Measurements from ENCODE around the gene NOP53.

DNA sequence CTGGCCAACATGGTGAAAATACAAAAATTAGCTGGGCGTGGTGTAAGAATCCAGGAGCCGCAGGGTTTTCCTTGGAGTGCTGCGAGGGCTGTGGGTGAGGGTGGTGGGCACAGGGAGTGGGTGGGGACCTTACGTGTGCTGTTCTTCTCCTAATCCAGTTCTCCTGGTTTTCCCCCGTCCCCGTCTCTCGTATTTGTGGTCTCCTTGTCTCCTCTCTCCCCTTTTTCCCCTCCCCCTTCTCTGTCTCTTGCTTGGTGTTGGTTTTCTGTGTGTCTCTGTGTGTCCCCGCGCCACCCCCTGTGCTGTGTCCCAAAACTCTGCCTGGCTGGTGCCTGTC, 34.8 kb downstream of the NOP53 start:
- no peak for TF ChIP-seq POLR2AphosphoS5 (IDR thresholded peaks at IDR 0.05)
- TF ChIP-seq, protein P1, sequence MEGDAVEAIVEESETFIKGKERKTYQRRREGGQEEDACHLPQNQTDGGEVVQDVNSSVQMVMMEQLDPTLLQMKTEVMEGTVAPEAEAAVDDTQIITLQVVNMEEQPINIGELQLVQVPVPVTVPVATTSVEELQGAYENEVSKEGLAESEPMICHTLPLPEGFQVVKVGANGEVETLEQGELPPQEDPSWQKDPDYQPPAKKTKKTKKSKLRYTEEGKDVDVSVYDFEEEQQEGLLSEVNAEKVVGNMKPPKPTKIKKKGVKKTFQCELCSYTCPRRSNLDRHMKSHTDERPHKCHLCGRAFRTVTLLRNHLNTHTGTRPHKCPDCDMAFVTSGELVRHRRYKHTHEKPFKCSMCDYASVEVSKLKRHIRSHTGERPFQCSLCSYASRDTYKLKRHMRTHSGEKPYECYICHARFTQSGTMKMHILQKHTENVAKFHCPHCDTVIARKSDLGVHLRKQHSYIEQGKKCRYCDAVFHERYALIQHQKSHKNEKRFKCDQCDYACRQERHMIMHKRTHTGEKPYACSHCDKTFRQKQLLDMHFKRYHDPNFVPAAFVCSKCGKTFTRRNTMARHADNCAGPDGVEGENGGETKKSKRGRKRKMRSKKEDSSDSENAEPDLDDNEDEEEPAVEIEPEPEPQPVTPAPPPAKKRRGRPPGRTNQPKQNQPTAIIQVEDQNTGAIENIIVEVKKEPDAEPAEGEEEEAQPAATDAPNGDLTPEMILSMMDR (IDR thresholded peaks at IDR 0.05): no peak
